ENCODE measurements around the gene SCG3. TPM values are rescaled to one million over a fixed set of nuclear protein-coding genes. Genes with fewer than 3 reads are reported as not detected.

The SCG3 gene
- total and polyA plus RNA-seq, 2 of the 4 experiments (the other 2 are of a cell fraction): 0.02 TPM; not detected in 1

DNA sequence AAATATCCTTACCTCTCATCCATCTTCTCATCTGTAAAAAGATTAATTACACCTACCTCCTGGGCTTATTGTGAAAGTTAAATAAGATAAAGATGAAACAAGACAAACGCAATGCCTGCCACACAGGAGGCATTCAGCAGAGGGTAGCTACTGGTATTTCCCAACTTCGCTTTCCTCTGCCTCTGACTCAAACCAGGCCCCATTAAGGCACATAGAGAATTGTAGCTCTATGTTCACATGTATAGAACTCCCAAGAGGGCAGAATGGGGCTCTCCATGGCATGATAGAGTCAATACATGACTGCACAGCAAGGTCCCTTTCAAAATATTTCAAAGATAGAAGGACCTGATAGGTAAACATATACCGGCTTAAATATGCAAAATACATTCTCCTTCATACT, 54.8 kb downstream of the SCG3 start:
- intact Hi-C loops (cut with micrococcal nuclease): loop anchor here (2.0 kb wide), 1 partner anchor 23 kb away; no protein-coding TSS in a partner anchor
- H3K4me1 ChIP-seq (ENCODE audit: control insufficient read depth, insufficient read depth, low read length): peaks cover 11% of the 10 kb centered on the region
- ATAC-seq (ENCODE audit: low read depth): no peak
- H3K4ac ChIP-seq (ENCODE audit: low read depth, low read length): no peak overlapping the region
- in situ Hi-C loops (cut with MboI; ENCODE audit: low sequenced_read_pairs): no loop called here
- ChIA-PET POLR2A (ENCODE audit: unreplicated experiment) (no interaction called here), CTCF (interaction anchor here (0.7 to 2.2 kb wide), 2 partner anchors 36 to 41 kb away, joined by 3 to 16 read pairs; no protein-coding TSS in a partner anchor)
- no peaks in the 10 kb centered on the region for H3K27me3 ChIP-seq (ENCODE audit: control insufficient read depth, insufficient read depth, low read length)
- no peak overlapping the region for H2AFZ ChIP-seq (replicated peaks; ENCODE audit: low read length, poor library complexity)
- H3K18ac ChIP-seq (ENCODE audit: low read depth, low read length): no peak overlapping the region
- no peak overlapping the region for H2AK5ac ChIP-seq (ENCODE audit: low read depth, low read length)
- no peak overlapping the region for H3K9ac ChIP-seq (ENCODE audit: low read depth, low read length)
- no peak overlapping the region for H2BK120ac ChIP-seq (ENCODE audit: low read depth, low read length)
- H4K91ac ChIP-seq (ENCODE audit: insufficient read depth, low read depth, low read length): no peak overlapping the region
- H3K79me1 ChIP-seq (ENCODE audit: low read depth in 1 of 2, low read length in 2 of 2): peaks cover 10 to 44% of the 10 kb centered on the region in 2 experiments
- H2BK15ac ChIP-seq (ENCODE audit: low read depth, low read length): no peak overlapping the region
- no peak overlapping the region for H2BK5ac ChIP-seq (ENCODE audit: low read depth, low read length, poor library complexity, severe bottlenecking)
- no peak overlapping the region for H3K14ac ChIP-seq (replicated peaks; ENCODE audit: low read depth, low read length)
- H3K56ac ChIP-seq (ENCODE audit: extremely low read depth, insufficient read depth, low read length): no peak overlapping the region
- peaks cover 4% of the 10 kb centered on the region for H3K9me1 ChIP-seq (ENCODE audit: insufficient read depth, low read length)
- dilution Hi-C loops (cut with HindIII; ENCODE audit: low sequenced_read_pairs, unreplicated experiment): no loop called here
- H4K5ac ChIP-seq (ENCODE audit: low read depth, low read length): no peak overlapping the region
- H3K27ac ChIP-seq (ENCODE audit: insufficient read depth, low read length): no peak overlapping the region
- no peak for TF ChIP-seq CHD1 (IDR thresholded peaks at IDR 0.05; ENCODE audit: low read depth, low read length)
- TF ChIP-seq SMC3 (IDR thresholded peaks at IDR 0.05; ENCODE audit: low read depth, low read length): no peak
- TF ChIP-seq CEBPB (IDR thresholded peaks at IDR 0.05; ENCODE audit: low read depth, low read length): no peak; the same call in 1 of the 2 replicates
- TF ChIP-seq RFX5 (IDR thresholded peaks at IDR 0.05; ENCODE audit: low read depth, low read length): no peak
- no peak for TF ChIP-seq RAD21 (IDR thresholded peaks at IDR 0.05; ENCODE audit: low read length)
- TF ChIP-seq, protein P1, sequence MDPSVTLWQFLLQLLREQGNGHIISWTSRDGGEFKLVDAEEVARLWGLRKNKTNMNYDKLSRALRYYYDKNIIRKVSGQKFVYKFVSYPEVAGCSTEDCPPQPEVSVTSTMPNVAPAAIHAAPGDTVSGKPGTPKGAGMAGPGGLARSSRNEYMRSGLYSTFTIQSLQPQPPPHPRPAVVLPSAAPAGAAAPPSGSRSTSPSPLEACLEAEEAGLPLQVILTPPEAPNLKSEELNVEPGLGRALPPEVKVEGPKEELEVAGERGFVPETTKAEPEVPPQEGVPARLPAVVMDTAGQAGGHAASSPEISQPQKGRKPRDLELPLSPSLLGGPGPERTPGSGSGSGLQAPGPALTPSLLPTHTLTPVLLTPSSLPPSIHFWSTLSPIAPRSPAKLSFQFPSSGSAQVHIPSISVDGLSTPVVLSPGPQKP (IDR thresholded peaks at IDR 0.05; ENCODE audit: borderline replicate concordance, low read depth, low read length): no peak
- no peak for TF ChIP-seq RCOR1 (IDR thresholded peaks at IDR 0.05; ENCODE audit: insufficient replicate concordance, low read length)
- no peak for TF ChIP-seq FOS (IDR thresholded peaks at IDR 0.05; ENCODE audit: low read depth, low read length)
- no TSS peak for BruUV-seq (replicated peaks)
- H2AK9ac ChIP-seq (replicated peaks; ENCODE audit: low read depth, low read length, poor library complexity): no peak overlapping the region
- H3K23ac ChIP-seq (ENCODE audit: low read depth, low read length): 0 out of 2 replicates have a peak overlapping the region, but pooled peaks have one; percentile 1
- DNase-seq: no peak
- H4K20me1 ChIP-seq (ENCODE audit: insufficient read depth, low read length): no peaks in the 10 kb centered on the region
- no peaks in the 10 kb centered on the region for H3K36me3 ChIP-seq (ENCODE audit: control insufficient read depth, insufficient read depth, low read length)
- no peak overlapping the region for H2BK20ac ChIP-seq (ENCODE audit: low read depth, low read length)
- H3K9me3 ChIP-seq (ENCODE audit: control insufficient read depth, insufficient read depth, low read length): no peaks in the 10 kb centered on the region
- no peak overlapping the region for H4K8ac ChIP-seq (ENCODE audit: low read depth in 2 of 2, low read length in 2 of 2)
- 0 out of 2 replicates have a peak overlapping the region, but pooled peaks have one; percentile 3 for H3K4me2 ChIP-seq (ENCODE audit: low read depth, low read length)
- H3K4me3 ChIP-seq (ENCODE audit: insufficient read depth, low read depth, low read length): no peak overlapping the region
- WGBS, 2 experiments (ENCODE audit: extremely low coverage in 2 of 2, insufficient read length in 1 of 2): 100% methylated on average over 1 of the region's 3 CpGs; no CpG with 5 or more reads in 1 of the 2 experiments
